Measurements from ENCODE around the gene WDR37. TPM values are rescaled to one million over a fixed set of nuclear protein-coding genes. Genes with fewer than 3 reads are reported as not detected.

WDR37 gene
- total and polyA plus RNA-seq, 9 donors, result 8.7 to 12.5 (median 10.5) TPM

DNA sequence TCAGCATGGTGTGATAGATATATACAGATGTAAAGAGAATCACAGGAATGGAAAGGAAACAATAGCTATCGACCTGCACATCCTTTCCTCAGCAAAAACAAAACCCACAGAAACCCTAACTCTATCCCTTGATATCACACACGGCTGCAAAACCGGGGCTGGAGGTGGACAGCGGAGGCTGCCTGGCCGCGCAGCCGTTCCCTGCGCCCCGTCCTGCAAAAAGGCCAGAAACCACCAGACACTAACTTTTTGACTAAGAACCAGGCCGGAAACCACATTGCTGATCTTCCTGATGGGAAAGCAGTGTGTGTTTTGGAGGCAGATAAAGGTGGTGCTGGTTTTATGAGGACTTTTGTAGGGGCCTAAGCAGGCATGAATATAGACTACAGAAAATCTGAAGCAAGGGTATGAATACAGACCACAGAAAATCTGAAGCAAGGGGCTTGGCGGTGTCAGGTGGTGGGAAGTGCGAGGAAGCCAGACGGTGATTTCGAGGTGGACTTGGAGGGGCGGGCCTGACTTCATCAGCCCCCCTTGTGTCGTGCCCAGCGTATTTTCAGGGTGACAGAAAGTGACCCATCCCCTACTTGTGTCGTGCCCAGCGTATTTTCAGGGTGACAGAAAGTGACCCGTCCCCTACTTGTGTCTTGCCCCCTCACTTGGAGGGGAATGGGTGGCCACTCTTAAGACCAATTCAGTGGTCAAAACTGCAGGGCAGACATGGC, 123.3 kb downstream of the WDR37 start:
- WGBS (ENCODE audit: insufficient coverage), result 95% methylated on average over 16 of the region's 20 CpGs
- Histone ChIP-seq H3K27ac (ENCODE audit: low read length) (no peak overlapping the region), H3K27me3 (ENCODE audit: control insufficient read depth, insufficient read depth, low read length) (peaks cover 5% of the 10 kb centered on the region), H3K9me3 (replicated peaks; ENCODE audit: control insufficient read depth, low read depth, low read length) (no peaks in the 10 kb centered on the region), H3K4me3 (ENCODE audit: low read length) (no peak overlapping the region), H3K4me1 (ENCODE audit: control insufficient read depth, insufficient read depth, low read length) (no peaks in the 10 kb centered on the region), H3K36me3 (ENCODE audit: control insufficient read depth, insufficient read depth, low read length) (no peaks in the 10 kb centered on the region)
- DNase-seq, result no peak

DNA sequence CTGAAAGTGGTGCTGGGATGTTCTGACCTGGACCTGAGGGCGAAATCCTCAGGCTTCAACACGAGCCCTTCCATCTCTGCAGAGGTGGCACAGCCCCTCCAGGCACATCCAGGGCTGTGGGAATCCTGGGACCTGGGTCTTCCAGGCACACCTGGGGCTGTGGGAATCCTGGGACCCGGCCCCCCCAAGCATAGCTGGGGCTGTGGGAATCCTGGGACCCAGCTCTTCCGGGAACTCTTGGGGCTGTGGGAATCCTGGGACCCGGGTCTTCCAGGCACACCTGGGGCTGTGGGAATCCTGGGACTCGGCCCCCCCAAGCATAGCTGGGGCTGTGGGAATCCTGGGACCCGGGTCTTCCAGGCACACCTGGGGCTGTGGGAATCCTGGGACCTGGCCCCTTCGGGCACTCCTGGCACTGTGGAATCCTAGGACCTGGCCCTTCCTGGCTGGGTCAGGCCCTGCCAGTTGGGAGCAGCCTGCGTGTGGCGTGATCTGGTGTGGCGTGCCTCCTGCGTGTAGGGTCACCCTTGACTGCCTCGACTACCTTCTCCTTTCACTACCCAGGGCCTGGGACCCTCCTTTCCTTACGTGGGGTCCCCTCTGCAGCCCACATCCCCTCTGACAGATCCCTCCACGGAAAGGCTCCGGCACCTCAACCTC, 124.0 kb downstream of the WDR37 start:
- no peaks in the 10 kb centered on the region for H3K4me1 ChIP-seq (ENCODE audit: control insufficient read depth, insufficient read depth, low read length)
- no peak overlapping the region for H3K27ac ChIP-seq (ENCODE audit: low read length)
- DNase-seq, result no peak
- H3K9me3 ChIP-seq (replicated peaks; ENCODE audit: control insufficient read depth, low read depth, low read length), result no peaks in the 10 kb centered on the region
- H3K36me3 ChIP-seq (ENCODE audit: control insufficient read depth, insufficient read depth, low read length), result no peaks in the 10 kb centered on the region
- H3K4me3 ChIP-seq (ENCODE audit: low read length), result no peak overlapping the region
- WGBS (ENCODE audit: insufficient coverage), result 87% methylated on average over 14 of the region's 16 CpGs
- H3K27me3 ChIP-seq (ENCODE audit: control insufficient read depth, insufficient read depth, low read length), result peaks cover 6% of the 10 kb centered on the region

GRCh38 chr10:1180836-1181235, 124.7 kb downstream of the WDR37 start:
- Histone ChIP-seq H3K4me1 (ENCODE audit: control insufficient read depth, insufficient read depth, low read length) (no peaks in the 10 kb centered on the region), H3K4me3 (ENCODE audit: low read length) (no peak overlapping the region), H3K27ac (ENCODE audit: low read length) (no peak overlapping the region), H3K9me3 (replicated peaks; ENCODE audit: control insufficient read depth, low read depth, low read length) (no peaks in the 10 kb centered on the region), H3K36me3 (ENCODE audit: control insufficient read depth, insufficient read depth, low read length) (no peaks in the 10 kb centered on the region), H3K27me3 (ENCODE audit: control insufficient read depth, insufficient read depth, low read length) (peaks cover 6% of the 10 kb centered on the region)
- no peak for DNase-seq
- 50% methylated on average over 10 of the region's 11 CpGs for WGBS (ENCODE audit: insufficient coverage)

Other genes with a start within 250 kb of the WDR37 start
- gene LARP4B, start 124.7 kb upstream of the WDR37 start, total RNA-seq, result 35.8 TPM
- 10 to 100 TPM; 40.9 to 84.5 (median 55.3) TPM for gene LARP4B, start 124.7 kb upstream of the WDR37 start, polyA plus RNA-seq (ENCODE audit: insufficient read depth in 1 of 8, insufficient read length in 8 of 8, low replicate concordance in 1 of 8)
- gene GTPBP4, start 68.0 kb upstream of the WDR37 start, total RNA-seq, result 29.0 TPM
- gene GTPBP4, start 68.0 kb upstream of the WDR37 start, polyA plus RNA-seq (ENCODE audit: insufficient read depth in 1 of 8, insufficient read length in 8 of 8, low replicate concordance in 1 of 8), result 10 to 100 TPM; 42.5 to 55.1 (median 48.4) TPM
- not detected for gene IDI2, start 30.5 kb upstream of the WDR37 start, total RNA-seq
- under 1 TPM in 3 of 8 donors, not detected in 5; 0.11 to 0.15 (median 0.11) TPM for gene IDI2, start 30.5 kb upstream of the WDR37 start, polyA plus RNA-seq (ENCODE audit: insufficient read depth in 1 of 8, insufficient read length in 8 of 8, low replicate concordance in 1 of 8)
- gene IDI1, start 7.3 kb upstream of the WDR37 start, total RNA-seq, result 29.7 TPM
- gene IDI1, start 7.3 kb upstream of the WDR37 start, polyA plus RNA-seq (ENCODE audit: insufficient read depth in 1 of 8, insufficient read length in 8 of 8, low replicate concordance in 1 of 8), result 10 to 100 TPM; 33.9 to 55.0 (median 44.7) TPM

All from muscle of leg (tissue), 11 donors.